GM18867 (cell line): ENCODE measurements around the gene GMDS.

Experiments
- ATAC-seq: cut with Tn5 transposase; IDR thresholded peaks from one replicate; pipeline ENCODE4 v1.9.1; 2021; ENCODE audit warnings: mild to moderate bottlenecking, moderate library complexity; ENCODE audit not compliant: unreplicated experiment

Gene GMDS

GRCh38 chr6:1958257-1958656 is 287.1 kb downstream of the GMDS start:
- no peak for ATAC-seq

- no peak for ATAC-seq
Observed at GRCh38 chr6:1957746-1958145, 287.7 kb downstream of the GMDS start.

- no peak for ATAC-seq
Observed at GRCh38 chr6:1952740-1953360, 292.6 kb downstream of the GMDS start.

- ATAC-seq = no peak
Observed at GRCh38 chr6:1950631-1951030, 294.8 kb downstream of the GMDS start.

- ATAC-seq = no peak
Observed at GRCh38 chr6:1949538-1949937, 295.9 kb downstream of the GMDS start.

GRCh38 chr6:1947922-1948321 is 297.5 kb downstream of the GMDS start:
- ATAC-seq = no peak

- ATAC-seq = no peak
Observed at GRCh38 chr6:1946583-1946982, 298.8 kb downstream of the GMDS start.

- peak; percentile 69 for ATAC-seq
Observed at GRCh38 chr6:1945235-1945832, 300.1 kb downstream of the GMDS start.

- no peak for ATAC-seq
Observed at GRCh38 chr6:1942834-1943233, 302.6 kb downstream of the GMDS start.

- no peak for ATAC-seq
Observed at GRCh38 chr6:1941534-1941933, 303.9 kb downstream of the GMDS start.

- peak; percentile 73 for ATAC-seq
Observed at GRCh38 chr6:1940381-1940780, 305.0 kb downstream of the GMDS start.

- ATAC-seq = no peak
Observed at GRCh38 chr6:1933292-1933691, 312.1 kb downstream of the GMDS start.

- no peak for ATAC-seq
Observed at GRCh38 chr6:1931817-1932216, 313.6 kb downstream of the GMDS start.

GRCh38 chr6:1930356-1930755 is 315.0 kb downstream of the GMDS start:
- ATAC-seq = no peak

GRCh38 chr6:1929931-1930330 is 315.5 kb downstream of the GMDS start:
- no peak for ATAC-seq

- ATAC-seq = no peak
Observed at GRCh38 chr6:1925743-1926430, 319.5 kb downstream of the GMDS start.

GRCh38 chr6:1923449-1923848 is 322.0 kb downstream of the GMDS start:
- ATAC-seq = no peak

GRCh38 chr6:1917626-1918371 is 327.6 kb downstream of the GMDS start:
- ATAC-seq = no peak

GRCh38 chr6:1916334-1917070 is 328.9 kb downstream of the GMDS start:
- ATAC-seq = no peak

GRCh38 chr6:1915226-1915625 is 330.2 kb downstream of the GMDS start:
- no peak for ATAC-seq

- no peak for ATAC-seq
Observed at GRCh38 chr6:1913577-1913976, 331.8 kb downstream of the GMDS start.
